Dermis microvascular lymphatic vessel endothelial cell (primary cell): ENCODE results near the gene HLA-F. TPM values are rescaled to one million over a fixed set of nuclear protein-coding genes. Genes with fewer than 3 reads are reported as not detected.
A peak's percentile ranks its signal among the peaks of the same experiment; 100 is the strongest.

ENCODE experiments used
- DNase-seq, 2 donors: peaks; one replicate each; pipeline versions ENCODE4 v3.0.0 to v3.0.0-alpha.2; 2010; ENCODE audit warnings: low read depth in 2 of 2
- total RNA-seq: library from RNA; depleted of rRNA; stranded (reverse); fragments of >200 nt; gene quantifications from 2 replicates; pipeline ENCODE4 v1.2.1, GENCODE V29; 2014

HLA-F gene
- total RNA-seq, 1 donor from 2014 or later = 15.0 TPM

- DNase-seq = no peak
These were observed 19.8 kb downstream of the HLA-F start for GRCh38 chr6:29743025-29743424.

DNA sequence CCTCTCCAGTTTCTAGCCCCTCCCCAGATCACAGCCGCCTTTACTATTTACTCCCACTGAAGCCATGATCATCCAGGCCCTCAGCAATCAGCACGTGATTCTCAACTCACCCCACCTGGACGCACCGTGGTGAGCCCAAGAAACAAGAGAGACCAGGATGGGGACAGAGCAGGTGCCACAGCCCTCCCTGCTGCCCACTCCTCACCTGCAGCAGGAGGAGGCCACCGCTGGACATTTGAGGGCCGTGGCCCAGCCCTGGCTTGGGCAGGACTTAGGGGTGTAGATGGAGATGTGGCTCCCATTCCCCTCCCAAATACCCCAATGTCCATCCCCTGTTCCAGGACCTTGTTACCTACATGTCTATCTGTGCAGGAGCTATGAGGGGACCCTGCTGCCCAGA lies 20.3 kb downstream of the HLA-F start:
- no peak for DNase-seq

DNA sequence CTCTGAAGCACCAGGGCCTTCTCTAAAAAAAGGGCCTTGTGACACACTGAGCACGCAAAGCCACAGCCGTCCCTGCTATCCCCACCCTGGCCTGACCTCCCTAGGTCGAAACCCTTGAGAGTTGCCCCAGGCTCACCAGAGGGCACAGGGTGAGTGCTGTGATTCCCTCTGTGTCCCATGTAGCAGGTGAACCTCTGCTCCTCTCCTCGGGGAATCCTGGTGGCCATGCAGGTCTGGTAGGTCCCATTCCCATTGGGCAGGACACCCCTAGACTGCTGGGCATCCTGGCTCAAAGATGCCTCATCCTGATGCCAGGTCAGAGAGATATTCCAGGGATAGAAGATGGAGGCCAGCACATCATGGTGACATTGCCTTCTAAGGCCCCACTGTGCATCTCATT lies 20.9 kb downstream of the HLA-F start:
- no peak for DNase-seq

- no peak for DNase-seq
These were observed 21.4 kb downstream of the HLA-F start for GRCh38 chr6:29744621-29745020.

- no peak for DNase-seq
These were observed 22.2 kb downstream of the HLA-F start for GRCh38 chr6:29745386-29745785.

- no peak for DNase-seq
These were observed 22.7 kb downstream of the HLA-F start for GRCh38 chr6:29745855-29746449.

DNA sequence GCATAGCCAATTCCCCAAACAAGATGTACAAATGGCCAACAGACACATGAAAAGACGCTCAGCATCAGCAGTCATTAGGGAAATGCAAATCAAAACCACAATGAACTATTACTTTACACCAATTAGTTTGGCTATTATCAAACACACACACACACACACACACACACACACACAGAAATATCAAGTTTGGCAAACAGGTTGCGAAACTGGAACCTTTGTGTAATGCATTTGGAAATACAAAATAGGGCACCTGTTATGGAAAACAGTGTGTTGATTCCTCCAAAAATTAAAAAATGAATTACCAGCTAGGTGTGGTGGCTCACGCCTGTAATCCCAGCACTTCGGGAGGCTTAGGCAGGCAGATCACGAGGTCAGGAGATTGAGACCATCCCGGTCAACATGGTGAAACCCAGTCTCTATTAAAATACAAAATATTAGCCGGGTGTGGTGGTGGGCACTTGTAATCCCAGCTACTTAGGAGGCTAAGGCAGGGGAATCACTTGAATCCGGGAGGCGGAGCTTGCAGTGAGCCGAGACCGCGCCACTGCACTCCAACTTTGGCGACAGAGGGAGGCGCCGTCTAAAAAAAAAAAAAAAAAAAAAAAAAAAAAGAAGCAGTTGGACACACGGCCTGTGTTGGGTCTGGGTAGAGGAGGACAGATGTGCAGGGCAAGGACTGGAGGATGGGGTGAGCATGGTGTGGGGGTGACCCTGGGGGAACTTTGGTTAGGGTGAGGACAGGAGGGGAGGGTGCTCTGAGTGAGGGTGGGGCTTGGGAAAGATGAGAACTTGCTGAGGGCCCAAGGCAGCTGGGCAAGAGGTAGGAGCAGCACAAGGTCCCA lies 23.8 kb downstream of the HLA-F start:
- DNase-seq = no peak

DNA sequence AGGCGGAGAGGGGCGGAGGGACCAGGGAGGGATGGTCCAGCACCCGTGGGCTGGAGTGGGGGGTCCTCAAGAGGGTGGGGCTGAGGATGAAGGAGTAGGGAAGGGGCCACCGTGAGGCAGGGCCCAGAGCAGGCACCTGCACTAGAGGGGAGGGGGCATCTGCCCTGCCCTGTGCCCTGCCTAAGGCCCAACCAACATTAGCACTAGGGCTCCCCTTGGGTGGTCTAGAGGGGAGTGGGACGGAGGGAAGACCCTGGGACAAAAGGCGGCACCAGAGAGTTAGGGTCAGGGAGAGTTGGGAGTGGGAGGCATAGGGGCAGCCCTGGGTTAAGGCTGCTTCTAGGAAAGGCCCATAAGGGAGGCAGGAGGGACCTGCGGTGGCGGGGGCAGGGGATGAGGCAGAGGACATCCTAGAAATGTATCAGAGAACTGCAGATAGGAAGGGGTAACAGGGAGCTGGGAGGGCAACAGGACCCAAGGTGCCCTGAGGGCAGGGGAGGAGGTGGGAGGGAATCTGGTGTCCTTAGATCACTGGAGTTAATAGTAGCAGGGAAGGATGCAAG lies 24.5 kb downstream of the HLA-F start:
- no peak for DNase-seq

DNA sequence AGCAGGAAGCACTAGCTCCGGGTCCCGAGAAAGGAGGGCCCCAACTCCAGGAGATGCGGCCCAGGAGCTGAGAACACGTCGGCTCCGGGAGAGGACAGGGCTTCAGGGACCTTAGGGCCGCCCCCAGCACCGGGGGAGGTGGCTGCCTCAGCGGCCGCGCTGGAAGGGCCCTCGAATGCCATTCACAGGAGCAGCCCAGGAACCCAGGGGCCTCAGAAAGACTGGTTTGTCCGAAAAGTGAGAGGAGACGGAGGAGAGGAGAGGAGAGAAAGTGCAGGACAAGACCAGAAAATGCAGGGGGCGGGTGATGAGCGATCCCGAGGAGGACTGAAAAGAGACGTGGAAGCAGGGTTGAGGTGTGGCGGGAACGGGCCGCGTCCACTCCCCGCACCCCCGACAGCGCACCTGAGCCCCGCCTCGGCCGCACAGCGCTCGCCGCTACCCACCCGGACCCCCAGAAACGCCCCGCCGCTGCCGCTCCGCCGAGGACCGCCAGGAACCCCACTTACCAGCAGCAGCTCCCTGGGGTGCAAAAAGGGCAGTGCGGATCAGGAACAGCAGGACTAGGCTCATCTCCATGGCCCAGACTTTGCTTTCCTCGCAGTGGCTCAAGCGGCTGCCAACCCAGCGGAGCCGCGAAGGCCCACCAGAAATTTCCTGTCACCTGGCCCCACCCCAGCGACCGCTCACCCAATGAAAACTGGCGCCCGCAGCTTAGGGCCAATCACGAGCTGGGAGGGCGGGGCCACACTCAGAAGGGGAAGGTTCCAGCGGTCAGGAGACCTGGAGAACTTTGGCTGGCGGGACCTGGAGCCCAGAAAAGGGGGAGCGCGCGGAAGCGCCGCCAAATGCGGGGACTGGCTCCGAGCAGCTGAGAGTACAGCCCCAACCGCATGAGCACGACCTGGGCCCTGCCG lies 25.4 kb downstream of the HLA-F start:
- peak; percentile 52 to 89 for DNase-seq

DNA sequence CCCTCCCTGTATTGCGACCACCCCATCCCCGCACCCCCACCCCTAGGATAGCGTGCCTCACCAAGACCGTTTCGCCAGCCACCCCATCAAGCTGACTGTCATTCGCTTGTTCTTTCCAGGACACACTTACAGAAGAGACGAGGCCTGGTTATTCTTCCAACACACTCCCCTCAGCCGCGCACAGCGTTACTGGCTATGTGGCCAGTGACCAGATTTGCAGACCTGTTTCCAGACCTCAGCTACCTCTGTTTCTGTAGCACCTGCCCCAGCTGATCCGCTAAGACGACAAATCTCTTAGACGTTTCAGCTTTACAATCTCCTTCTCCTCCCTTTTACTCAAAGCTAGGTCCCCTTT lies 26.1 kb downstream of the HLA-F start:
- DNase-seq = no peak

- DNase-seq = no peak
These were observed 26.4 kb downstream of the HLA-F start for GRCh38 chr6:29749668-29750067.

GRCh38 chr6:29750709-29751108 lies 27.5 kb downstream of the HLA-F start:
- no peak for DNase-seq

DNA sequence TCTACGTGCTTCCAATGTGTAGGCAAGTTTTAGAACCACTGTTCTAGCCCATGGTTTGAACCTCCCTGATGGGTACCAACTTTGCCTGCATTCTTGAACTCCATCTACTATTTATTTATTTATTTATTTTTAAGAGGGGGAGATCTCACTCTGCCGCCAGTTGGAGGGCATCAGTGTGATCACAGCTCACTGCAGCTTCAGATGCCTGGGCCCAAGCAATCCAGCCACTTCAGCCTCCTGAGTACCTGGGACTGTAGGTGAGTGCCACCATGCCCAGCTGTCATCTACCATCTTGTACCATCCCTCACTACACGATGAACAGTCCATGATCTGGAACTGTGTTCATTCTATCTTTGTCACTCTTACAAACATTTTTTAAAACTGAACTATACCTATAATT lies 28.2 kb downstream of the HLA-F start:
- DNase-seq = no peak

GRCh38 chr6:29752451-29753308 lies 29.4 kb downstream of the HLA-F start:
- peak; percentile 80 to 92 for DNase-seq

DNA sequence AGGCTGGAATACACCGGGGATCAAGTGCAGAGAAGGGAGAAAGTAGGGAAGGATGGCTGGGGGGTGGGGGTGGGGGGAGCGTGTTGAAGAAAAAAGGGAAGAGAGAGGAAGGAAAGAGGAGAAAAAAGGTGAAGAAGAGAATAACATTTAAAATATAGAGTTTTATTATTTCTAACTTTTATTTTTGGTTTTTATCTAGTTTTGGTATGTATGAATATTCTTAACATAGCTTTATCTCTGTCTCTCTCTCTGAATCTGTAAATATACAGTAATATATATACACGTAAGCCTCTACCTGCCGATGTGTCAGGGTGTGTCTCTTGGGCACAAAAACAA lies 30.0 kb downstream of the HLA-F start:
- DNase-seq = no peak

- no peak for DNase-seq
These were observed 32.1 kb downstream of the HLA-F start for GRCh38 chr6:29755295-29755871.

DNA sequence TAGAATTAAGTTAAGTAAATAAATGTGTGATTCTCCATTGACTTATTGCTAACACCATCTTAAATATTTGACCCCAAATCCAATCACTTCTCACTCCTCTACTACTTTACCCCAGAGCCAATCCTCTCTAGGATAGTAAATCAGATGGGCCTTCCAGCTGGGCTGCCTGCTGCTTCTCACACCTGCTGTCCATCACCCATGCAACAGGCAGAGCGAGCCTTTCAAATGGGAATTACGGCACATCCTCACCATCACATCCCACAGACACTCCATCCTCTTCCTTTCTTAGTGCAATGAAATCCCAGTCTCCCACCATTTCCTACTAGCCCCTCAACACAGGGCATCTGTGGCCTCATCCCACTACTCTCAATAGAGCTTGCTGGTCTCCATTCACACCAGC lies 34.0 kb downstream of the HLA-F start:
- DNase-seq = no peak

DNA sequence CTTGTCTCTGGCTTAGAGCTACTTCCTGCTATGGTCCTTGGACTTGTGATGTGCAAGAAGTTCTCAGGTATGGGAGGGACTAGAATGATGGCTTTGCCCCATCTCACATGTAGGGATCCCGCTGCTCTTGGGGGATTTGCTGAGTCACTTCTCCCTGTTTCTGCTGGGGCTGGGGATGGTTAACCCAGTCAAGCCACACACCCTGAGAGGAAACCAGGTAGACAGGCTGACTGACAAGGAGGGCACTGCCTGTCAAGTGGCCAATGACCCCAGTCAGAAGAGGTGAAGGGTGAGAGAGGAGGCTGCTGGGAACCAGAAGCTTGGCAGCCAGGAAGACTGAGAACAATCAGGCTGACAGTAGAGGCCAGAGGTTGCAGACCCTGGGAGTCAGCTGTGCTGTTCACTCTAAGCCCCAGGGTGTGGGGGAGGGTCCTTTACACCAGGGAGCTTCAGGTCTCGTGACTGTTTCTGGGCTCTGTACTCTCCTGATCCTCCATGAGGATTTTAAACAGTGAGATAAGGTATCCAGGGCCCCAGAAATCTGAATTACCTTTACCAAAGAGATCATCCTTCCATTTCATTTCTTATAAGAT lies 34.6 kb downstream of the HLA-F start:
- DNase-seq = no peak

DNA sequence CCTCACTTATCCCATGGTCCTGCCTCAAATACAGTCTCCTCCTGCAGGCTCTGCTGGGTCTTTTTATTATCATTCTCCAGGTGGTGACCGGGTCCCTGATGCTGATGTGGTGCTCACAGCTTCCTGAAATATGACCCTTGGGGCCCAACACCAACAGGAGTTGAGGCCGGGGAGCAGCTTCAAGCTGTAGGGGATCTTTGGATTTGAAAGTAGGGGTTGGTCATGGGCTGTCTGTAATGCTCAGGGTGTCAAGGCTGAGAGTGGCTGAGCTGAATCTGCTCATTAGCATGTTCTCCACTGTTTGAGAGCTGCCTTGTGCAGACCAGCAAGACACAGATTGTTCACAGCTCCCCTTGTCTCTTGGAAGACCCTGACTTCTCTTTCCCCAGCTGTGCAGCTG lies 35.5 kb downstream of the HLA-F start:
- DNase-seq = no peak

GRCh38 chr6:29759457-29759856 lies 36.2 kb downstream of the HLA-F start:
- DNase-seq = peak in 1 of 2 donors; percentile 51
